HepG2 (cell line): Measurements from ENCODE around the gene SHANK2. TPM values are rescaled to one million over a fixed set of nuclear protein-coding genes. Genes with fewer than 3 reads are reported as not detected.

Experiments used
- ETV5 ChIP-seq: IDR thresholded peaks from 2 replicates; pipeline ENCODE4 v1.6.1; 2018; ENCODE audit warnings: missing biosample characterization, missing genetic modification reagents, inconsistent platforms, borderline replicate concordance
- FOXO1 ChIP-seq: sonication (generic); formaldehyde crosslinking; IDR thresholded peaks from 2 replicates; pipeline ENCODE4 v1.4.0; 2020; ENCODE audit warnings: missing genetic modification reagents
- HNF4G ChIP-seq, 2 experiments: sonication (generic) in 1 of 2; formaldehyde crosslinking in 1 of 2; IDR thresholded peaks; 2 replicates each; pipeline versions ENCODE4 v1.4.0 to v1.6.1; 2011 to 2020; ENCODE audit warnings: borderline replicate concordance in 2 of 2, low read depth in 2 of 2, mild to moderate bottlenecking in 2 of 2, low read length in 1 of 2, missing genetic modification reagents in 1 of 2, moderate library complexity in 1 of 2
- KDM5B ChIP-seq: sonication (generic); formaldehyde crosslinking; IDR thresholded peaks from 2 replicates; pipeline ENCODE4 v1.4.0; 2020; ENCODE audit warnings: missing genetic modification reagents, mild to moderate bottlenecking, borderline replicate concordance
- MED1 ChIP-seq: sonication (generic); formaldehyde crosslinking; IDR thresholded peaks from 2 replicates; pipeline ENCODE4 v1.4.0; 2020; ENCODE audit warnings: missing genetic modification reagents
- MTA1 ChIP-seq: sonication (generic); formaldehyde crosslinking; IDR thresholded peaks from 2 replicates; pipeline ENCODE4 v1.4.0; 2020; ENCODE audit warnings: missing genetic modification reagents, mild to moderate bottlenecking, borderline replicate concordance
- XRCC5 ChIP-seq: fragments of 200-400 bp; formaldehyde crosslinking; optimal IDR thresholded peaks from 2 replicates; pipeline ENCODE3; 2017; ENCODE audit warnings: mild to moderate bottlenecking, low read length
- ZNF232 ChIP-seq: sonication (generic); formaldehyde crosslinking; IDR thresholded peaks from 2 replicates; pipeline ENCODE4 v1.4.0; 2020; ENCODE audit warnings: missing genetic modification reagents, borderline replicate concordance
- ZNF430 ChIP-seq: sonication (generic); formaldehyde crosslinking; IDR thresholded peaks from 2 replicates; pipeline ENCODE4 v1.9.0; 2021; ENCODE audit warnings: mild to moderate bottlenecking, missing genetic modification reagents
- ZNF616 ChIP-seq: sonication (generic); formaldehyde crosslinking; IDR thresholded peaks from 2 replicates; pipeline ENCODE4 v1.5.0; 2020; ENCODE audit warnings: low read depth, mild to moderate bottlenecking, missing genetic modification reagents
- ZNF776 ChIP-seq: sonication (generic); formaldehyde crosslinking; IDR thresholded peaks from 2 replicates; pipeline ENCODE4 v1.4.0; 2020; ENCODE audit warnings: mild to moderate bottlenecking, missing genetic modification reagents
- ZSCAN25 ChIP-seq: sonication (generic); formaldehyde crosslinking; IDR thresholded peaks from 2 replicates; pipeline ENCODE4 v1.8.0; 2022; ENCODE audit warnings: mild to moderate bottlenecking, missing genetic modification reagents
- polyA plus RNA-seq, 8 experiments: library from polyadenylated mRNA; depleted of rRNA in 3 of 8; stranded (reverse) in 7 of 8; unstranded in 1 of 8; fragments of >200 nt; fragmentation: Illumina TruSeq in 4 of 8; extraction: Trizol in 4 of 8; gene quantifications; 2 replicates each; pipeline versions ENCODE4 v1.2.1 to v1.2.3, GENCODE V29; 2011 to 2016; ENCODE audit warnings: low read depth in 4 of 8, missing spikeins in 1 of 8, mixed read lengths in 1 of 8; ENCODE audit not compliant: insufficient read depth in 1 of 8
- total RNA-seq, 5 experiments: library from RNA; depleted of rRNA; stranded (reverse); fragments of >200 nt; fragmentation: Illumina TruSeq; extraction: Trizol; gene quantifications; 2 replicates each; pipeline ENCODE4 v1.2.3, GENCODE V29; 2016; ENCODE audit warnings: low read depth in 1 of 5
- TF ChIP-seq, protein P1 (sequence below): sonication (generic); formaldehyde crosslinking; IDR thresholded peaks from 2 replicates; pipeline ENCODE4 v1.9.0; 2022; ENCODE audit warnings: low read depth, missing genetic modification reagents
- TF ChIP-seq, protein P2 (sequence below): sonication (generic); formaldehyde crosslinking; IDR thresholded peaks from 2 replicates; pipeline ENCODE4 v1.5.1; 2020; ENCODE audit warnings: mild to moderate bottlenecking, moderate library complexity, missing genetic modification reagents
- TF ChIP-seq, protein P3 (sequence below): sonication (generic); formaldehyde crosslinking; IDR thresholded peaks from 2 replicates; pipeline ENCODE4 v1.9.0; 2021; ENCODE audit warnings: mild to moderate bottlenecking, missing genetic modification reagents
- TF ChIP-seq, protein P4 (sequence below): sonication (generic); formaldehyde crosslinking; IDR thresholded peaks from 2 replicates; pipeline ENCODE4 v1.4.0; 2020; ENCODE audit warnings: mild to moderate bottlenecking, missing genetic modification reagents
- TF ChIP-seq, protein P5 (sequence below): sonication (generic); formaldehyde crosslinking; IDR thresholded peaks from 2 replicates; pipeline ENCODE4 v1.5.0; 2020; ENCODE audit warnings: missing genetic modification reagents

Gene SHANK2
- total and polyA plus RNA-seq, 2 of the 13 experiments (the other 11 are each of a cell fraction or from before 2014, with no cell fraction given) = 10.2 to 13.0 TPM

DNA sequence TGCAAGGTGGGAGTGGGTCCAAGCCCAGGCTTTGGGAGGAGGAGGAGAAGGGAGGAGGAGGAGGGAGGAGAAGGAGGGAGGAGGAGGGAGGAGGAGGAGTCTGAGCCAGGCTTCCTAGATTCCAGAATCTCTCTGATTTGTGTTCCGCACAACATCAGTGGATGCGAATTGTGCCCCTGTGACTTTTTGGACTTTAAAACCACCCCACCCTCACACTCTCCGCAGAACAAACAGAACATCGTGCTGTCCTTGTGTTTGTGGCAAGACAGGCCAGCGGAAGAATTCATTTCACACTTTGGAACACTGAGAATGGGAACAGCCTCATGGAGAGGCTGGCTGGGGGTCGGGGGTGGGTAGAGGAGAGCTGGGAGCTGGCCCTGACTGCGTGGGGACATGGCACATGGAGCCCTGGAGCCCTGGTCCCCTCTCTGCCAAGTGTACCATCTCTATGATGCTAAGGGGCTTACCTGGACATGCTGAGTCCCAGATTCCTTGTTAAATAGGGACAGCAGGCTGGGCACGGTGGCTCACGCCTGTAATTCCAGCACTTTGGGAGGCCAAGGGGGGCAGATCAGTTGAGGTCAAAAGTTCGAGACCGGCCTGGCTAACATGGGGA, 16.4 kb upstream of the SHANK2 start (continued):
- TF ChIP-seq, protein P1, sequence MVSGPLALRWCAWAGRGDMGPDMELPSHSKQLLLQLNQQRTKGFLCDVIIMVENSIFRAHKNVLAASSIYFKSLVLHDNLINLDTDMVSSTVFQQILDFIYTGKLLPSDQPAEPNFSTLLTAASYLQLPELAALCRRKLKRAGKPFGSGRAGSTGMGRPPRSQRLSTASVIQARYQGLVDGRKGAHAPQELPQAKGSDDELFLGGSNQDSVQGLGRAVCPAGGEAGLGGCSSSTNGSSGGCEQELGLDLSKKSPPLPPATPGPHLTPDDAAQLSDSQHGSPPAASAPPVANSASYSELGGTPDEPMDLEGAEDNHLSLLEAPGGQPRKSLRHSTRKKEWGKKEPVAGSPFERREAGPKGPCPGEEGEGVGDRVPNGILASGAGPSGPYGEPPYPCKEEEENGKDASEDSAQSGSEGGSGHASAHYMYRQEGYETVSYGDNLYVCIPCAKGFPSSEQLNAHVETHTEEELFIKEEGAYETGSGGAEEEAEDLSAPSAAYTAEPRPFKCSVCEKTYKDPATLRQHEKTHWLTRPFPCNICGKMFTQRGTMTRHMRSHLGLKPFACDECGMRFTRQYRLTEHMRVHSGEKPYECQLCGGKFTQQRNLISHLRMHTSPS (CRISPR knock-in tag) = 0 out of 2 replicates have a peak, but pooled peaks have one; percentile 5
- no peak for TF ChIP-seq ZNF776 (CRISPR knock-in tag)
- TF ChIP-seq, protein P2, sequence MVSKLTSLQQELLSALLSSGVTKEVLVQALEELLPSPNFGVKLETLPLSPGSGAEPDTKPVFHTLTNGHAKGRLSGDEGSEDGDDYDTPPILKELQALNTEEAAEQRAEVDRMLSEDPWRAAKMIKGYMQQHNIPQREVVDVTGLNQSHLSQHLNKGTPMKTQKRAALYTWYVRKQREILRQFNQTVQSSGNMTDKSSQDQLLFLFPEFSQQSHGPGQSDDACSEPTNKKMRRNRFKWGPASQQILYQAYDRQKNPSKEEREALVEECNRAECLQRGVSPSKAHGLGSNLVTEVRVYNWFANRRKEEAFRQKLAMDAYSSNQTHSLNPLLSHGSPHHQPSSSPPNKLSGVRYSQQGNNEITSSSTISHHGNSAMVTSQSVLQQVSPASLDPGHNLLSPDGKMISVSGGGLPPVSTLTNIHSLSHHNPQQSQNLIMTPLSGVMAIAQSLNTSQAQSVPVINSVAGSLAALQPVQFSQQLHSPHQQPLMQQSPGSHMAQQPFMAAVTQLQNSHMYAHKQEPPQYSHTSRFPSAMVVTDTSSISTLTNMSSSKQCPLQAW (CRISPR knock-in tag) = peak; percentile 69
- peak; percentile 77 for TF ChIP-seq MED1 (CRISPR knock-in tag)
- TF ChIP-seq, protein P3, sequence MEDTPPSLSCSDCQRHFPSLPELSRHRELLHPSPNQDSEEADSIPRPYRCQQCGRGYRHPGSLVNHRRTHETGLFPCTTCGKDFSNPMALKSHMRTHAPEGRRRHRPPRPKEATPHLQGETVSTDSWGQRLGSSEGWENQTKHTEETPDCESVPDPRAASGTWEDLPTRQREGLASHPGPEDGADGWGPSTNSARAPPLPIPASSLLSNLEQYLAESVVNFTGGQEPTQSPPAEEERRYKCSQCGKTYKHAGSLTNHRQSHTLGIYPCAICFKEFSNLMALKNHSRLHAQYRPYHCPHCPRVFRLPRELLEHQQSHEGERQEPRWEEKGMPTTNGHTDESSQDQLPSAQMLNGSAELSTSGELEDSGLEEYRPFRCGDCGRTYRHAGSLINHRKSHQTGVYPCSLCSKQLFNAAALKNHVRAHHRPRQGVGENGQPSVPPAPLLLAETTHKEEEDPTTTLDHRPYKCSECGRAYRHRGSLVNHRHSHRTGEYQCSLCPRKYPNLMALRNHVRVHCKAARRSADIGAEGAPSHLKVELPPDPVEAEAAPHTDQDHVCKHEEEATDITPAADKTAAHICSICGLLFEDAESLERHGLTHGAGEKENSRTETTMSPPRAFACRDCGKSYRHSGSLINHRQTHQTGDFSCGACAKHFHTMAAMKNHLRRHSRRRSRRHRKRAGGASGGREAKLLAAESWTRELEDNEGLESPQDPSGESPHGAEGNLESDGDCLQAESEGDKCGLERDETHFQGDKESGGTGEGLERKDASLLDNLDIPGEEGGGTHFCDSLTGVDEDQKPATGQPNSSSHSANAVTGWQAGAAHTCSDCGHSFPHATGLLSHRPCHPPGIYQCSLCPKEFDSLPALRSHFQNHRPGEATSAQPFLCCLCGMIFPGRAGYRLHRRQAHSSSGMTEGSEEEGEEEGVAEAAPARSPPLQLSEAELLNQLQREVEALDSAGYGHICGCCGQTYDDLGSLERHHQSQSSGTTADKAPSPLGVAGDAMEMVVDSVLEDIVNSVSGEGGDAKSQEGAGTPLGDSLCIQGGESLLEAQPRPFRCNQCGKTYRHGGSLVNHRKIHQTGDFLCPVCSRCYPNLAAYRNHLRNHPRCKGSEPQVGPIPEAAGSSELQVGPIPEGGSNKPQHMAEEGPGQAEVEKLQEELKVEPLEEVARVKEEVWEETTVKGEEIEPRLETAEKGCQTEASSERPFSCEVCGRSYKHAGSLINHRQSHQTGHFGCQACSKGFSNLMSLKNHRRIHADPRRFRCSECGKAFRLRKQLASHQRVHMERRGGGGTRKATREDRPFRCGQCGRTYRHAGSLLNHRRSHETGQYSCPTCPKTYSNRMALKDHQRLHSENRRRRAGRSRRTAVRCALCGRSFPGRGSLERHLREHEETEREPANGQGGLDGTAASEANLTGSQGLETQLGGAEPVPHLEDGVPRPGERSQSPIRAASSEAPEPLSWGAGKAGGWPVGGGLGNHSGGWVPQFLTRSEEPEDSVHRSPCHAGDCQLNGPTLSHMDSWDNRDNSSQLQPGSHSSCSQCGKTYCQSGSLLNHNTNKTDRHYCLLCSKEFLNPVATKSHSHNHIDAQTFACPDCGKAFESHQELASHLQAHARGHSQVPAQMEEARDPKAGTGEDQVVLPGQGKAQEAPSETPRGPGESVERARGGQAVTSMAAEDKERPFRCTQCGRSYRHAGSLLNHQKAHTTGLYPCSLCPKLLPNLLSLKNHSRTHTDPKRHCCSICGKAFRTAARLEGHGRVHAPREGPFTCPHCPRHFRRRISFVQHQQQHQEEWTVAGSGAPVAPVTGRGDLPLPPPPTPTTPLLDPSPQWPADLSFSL = peak; percentile 66; the same call in 1 of the 2 replicates
- TF ChIP-seq FOXO1 = peak; percentile 73; the same call in 1 of the 2 replicates
- TF ChIP-seq, protein P4, sequence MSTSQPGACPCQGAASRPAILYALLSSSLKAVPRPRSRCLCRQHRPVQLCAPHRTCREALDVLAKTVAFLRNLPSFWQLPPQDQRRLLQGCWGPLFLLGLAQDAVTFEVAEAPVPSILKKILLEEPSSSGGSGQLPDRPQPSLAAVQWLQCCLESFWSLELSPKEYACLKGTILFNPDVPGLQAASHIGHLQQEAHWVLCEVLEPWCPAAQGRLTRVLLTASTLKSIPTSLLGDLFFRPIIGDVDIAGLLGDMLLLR (CRISPR knock-in tag) = no peak
- peak; percentile 68; the same call in 1 of the 2 replicates for TF ChIP-seq KDM5B (CRISPR knock-in tag)
- TF ChIP-seq, protein P5, sequence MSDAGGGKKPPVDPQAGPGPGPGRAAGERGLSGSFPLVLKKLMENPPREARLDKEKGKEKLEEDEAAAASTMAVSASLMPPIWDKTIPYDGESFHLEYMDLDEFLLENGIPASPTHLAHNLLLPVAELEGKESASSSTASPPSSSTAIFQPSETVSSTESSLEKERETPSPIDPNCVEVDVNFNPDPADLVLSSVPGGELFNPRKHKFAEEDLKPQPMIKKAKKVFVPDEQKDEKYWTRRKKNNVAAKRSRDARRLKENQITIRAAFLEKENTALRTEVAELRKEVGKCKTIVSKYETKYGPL (CRISPR knock-in tag) = no peak
- peak; percentile 88 for TF ChIP-seq HNF4G (IDR thresholded peaks at IDR 0.05; ENCODE audit: borderline replicate concordance, low read depth, low read length)
- peak; percentile 72; the same call in 1 of the 2 replicates for TF ChIP-seq HNF4G (CRISPR knock-in tag; IDR thresholded peaks at IDR 0.05; ENCODE audit: borderline replicate concordance, low read depth)
- TF ChIP-seq MTA1 (CRISPR knock-in tag) = 0 out of 2 replicates have a peak, but pooled peaks have one; percentile 34
- peak; percentile 84; the same call in 1 of the 2 replicates for TF ChIP-seq ZNF616 (CRISPR knock-in tag)
- TF ChIP-seq ZNF232 (CRISPR knock-in tag) = peak; percentile 92
- TF ChIP-seq ETV5 = peak; percentile 67
- TF ChIP-seq ZSCAN25 (CRISPR knock-in tag) = 0 out of 2 replicates have a peak, but pooled peaks have one; percentile 13
- 0 out of 2 replicates have a peak, but pooled peaks have one; percentile 78 for TF ChIP-seq ZNF430 (CRISPR knock-in tag)
- no peak for TF ChIP-seq XRCC5
